ENCODE measurements around the gene SYAP1.

GRCh38 chrX:16702700-16703599 lies 16.5 kb upstream of the SYAP1 start:
- TF ChIP-seq CTCF (IDR thresholded peaks at IDR 0.05) (no peak), POLR2A (IDR thresholded peaks at IDR 0.05) (no peak)

Measured in uterus (tissue), 2 donors.